MM.1S (cell line): ENCODE data around the gene SDCCAG8.

Experiments used
- DNase-seq: peaks from one replicate; pipeline ENCODE4 v3.0.0-alpha.2; 2015
- H2AFZ ChIP-seq: fragments of 300-600 bp; sonication (generic); 2 replicates; pipeline ENCODE4 v1.6.0; 2016; ENCODE audit warnings: antibody characterized with exemption, low read length
- H3F3A ChIP-seq: fragments of 300-600 bp; sonication (generic); 2 replicates; pipeline ENCODE4 v1.6.1; 2016; ENCODE audit warnings: mild to moderate bottlenecking, antibody characterized with exemption, low read length, moderate library complexity, mixed read lengths; ENCODE audit not compliant: insufficient read depth
- H3K27ac ChIP-seq: fragments of 300-600 bp; sonication (generic); 2 replicates; pipeline ENCODE4 v1.5.1; 2016; ENCODE audit warnings: mild to moderate bottlenecking, low read length
- H3K27me3 ChIP-seq: fragments of 300-600 bp; sonication (generic); replicated peaks from 2 replicates; pipeline ENCODE4 v1.6.0; 2016; ENCODE audit warnings: low read length; ENCODE audit not compliant: insufficient read depth
- H3K36me3 ChIP-seq: fragments of 300-600 bp; sonication (generic); replicated peaks from 2 replicates; pipeline ENCODE4 v1.6.1; 2016; ENCODE audit warnings: mild to moderate bottlenecking, low read length, mixed read lengths; ENCODE audit not compliant: insufficient read depth
- H3K4me1 ChIP-seq: fragments of 300-600 bp; sonication (generic); 2 replicates; pipeline ENCODE4 v1.6.1; 2016; ENCODE audit warnings: low read length, mixed read lengths
- H3K4me2 ChIP-seq: fragments of 300-600 bp; sonication (generic); 2 replicates; pipeline ENCODE4 v1.6.0; 2016; ENCODE audit warnings: low read depth, low read length
- H3K4me3 ChIP-seq: fragments of 300-600 bp; sonication (generic); 2 replicates; pipeline ENCODE4 v1.5.1; 2016; ENCODE audit warnings: low read length, mixed read lengths
- H3K79me2 ChIP-seq: fragments of 300-600 bp; sonication (generic); 2 replicates; pipeline ENCODE4 v1.6.1; 2016; ENCODE audit warnings: mixed run types, low read length, mixed read lengths
- H3K9ac ChIP-seq: fragments of 300-600 bp; sonication (generic); 2 replicates; pipeline ENCODE4 v1.6.1; 2016; ENCODE audit warnings: low read length, mixed read lengths
- H3K9me2 ChIP-seq: fragments of 300-600 bp; sonication (generic); replicated peaks from 2 replicates; pipeline ENCODE4 v1.6.1; 2016; ENCODE audit warnings: mild to moderate bottlenecking, low read length, mixed read lengths; ENCODE audit not compliant: insufficient read depth
- H3K9me3 ChIP-seq: fragments of 300-600 bp; sonication (generic); replicated peaks from 2 replicates; pipeline ENCODE4 v1.6.1; 2016; ENCODE audit warnings: mild to moderate bottlenecking, low read length, mixed read lengths; ENCODE audit not compliant: insufficient read depth
- H4K20me1 ChIP-seq: fragments of 300-600 bp; sonication (generic); 2 replicates; pipeline ENCODE4 v1.6.1; 2016; ENCODE audit warnings: mild to moderate bottlenecking, low read length, moderate library complexity, mixed read lengths; ENCODE audit not compliant: insufficient read depth
- CTCF ChIP-seq: fragments of 300-600 bp; sonication (generic); IDR thresholded peaks from 2 replicates; pipeline ENCODE4 v1.5.1; 2016; ENCODE audit warnings: antibody characterized with exemption, low read length, mixed read lengths
- EZH2 ChIP-seq: fragments of 300-600 bp; sonication (generic); optimal IDR thresholded peaks from 2 replicates; pipeline ENCODE3; 2017; ENCODE audit warnings: low read depth, mild to moderate bottlenecking, antibody characterized with exemption, low read length, mixed read lengths
- EZH2phosphoT487 ChIP-seq: fragments of 300-600 bp; sonication (generic); IDR thresholded peaks from 2 replicates; pipeline ENCODE4 v1.6.1; 2018; ENCODE audit warnings: antibody characterized with exemption, low read length

Gene SDCCAG8

GRCh38 chr1:243473227-243474135, 217.6 kb downstream of the SDCCAG8 start:
- H3K4me2 ChIP-seq, result no peak overlapping the region

GRCh38 chr1:243474136-243474881, 218.5 kb downstream of the SDCCAG8 start:
- Histone ChIP-seq H3K9me2 (no peaks in the 10 kb centered on the region), H4K20me1 (no peaks in the 10 kb centered on the region), H3K36me3 (no peaks in the 10 kb centered on the region), H2AFZ (no peak overlapping the region), H3F3A (0 out of 2 replicates have a peak, but pooled peaks cover 3% of the 10 kb centered on the region), H3K4me3 (no peak overlapping the region), H3K9me3 (no peaks in the 10 kb centered on the region), H3K27me3 (no peaks in the 10 kb centered on the region), H3K79me2 (no peaks in the 10 kb centered on the region), H3K9ac (no peak overlapping the region), H3K4me1 (peaks cover 17% of the 10 kb centered on the region), H3K4me2 (no peak overlapping the region), H3K27ac (no peak overlapping the region)
- DNase-seq, result no peak
- TF ChIP-seq CTCF (no peak), EZH2 (no peak), EZH2phosphoT487 (no peak)

More at GRCh38 chr1:243473227-243474135, 217.6 kb downstream of the SDCCAG8 start:
- H2AFZ ChIP-seq, result no peak overlapping the region
- H3K9me2 ChIP-seq, result no peaks in the 10 kb centered on the region
- no peaks in the 10 kb centered on the region for H3K36me3 ChIP-seq
- H3K4me1 ChIP-seq, result peaks cover 17% of the 10 kb centered on the region
- H3F3A ChIP-seq, result 0 out of 2 replicates have a peak, but pooled peaks cover 3% of the 10 kb centered on the region
- no peaks in the 10 kb centered on the region for H3K27me3 ChIP-seq
- H3K27ac ChIP-seq, result no peak overlapping the region
- H3K9me3 ChIP-seq, result no peaks in the 10 kb centered on the region
- TF ChIP-seq CTCF (no peak), EZH2phosphoT487 (no peak), EZH2 (no peak)
- no peaks in the 10 kb centered on the region for H3K79me2 ChIP-seq
- no peak for DNase-seq
- H4K20me1 ChIP-seq, result no peaks in the 10 kb centered on the region
- H3K4me3 ChIP-seq, result no peak overlapping the region
- H3K9ac ChIP-seq, result no peak overlapping the region

- no peak overlapping the region for H3K4me2 ChIP-seq
- no peaks in the 10 kb centered on the region for H3K27me3 ChIP-seq
- H3K9me2 ChIP-seq, result no peaks in the 10 kb centered on the region
- no peak overlapping the region for H2AFZ ChIP-seq
- no peaks in the 10 kb centered on the region for H3K9me3 ChIP-seq
- no peak for TF ChIP-seq EZH2
- no peak for TF ChIP-seq EZH2phosphoT487
- TF ChIP-seq CTCF, result no peak
- no peaks in the 10 kb centered on the region for H3K36me3 ChIP-seq
- H3K79me2 ChIP-seq, result no peaks in the 10 kb centered on the region
- H3K9ac ChIP-seq, result no peak overlapping the region
- H3K4me1 ChIP-seq, result peaks cover 17% of the 10 kb centered on the region
- no peak overlapping the region for H3K27ac ChIP-seq
- 0 out of 2 replicates have a peak, but pooled peaks cover 3% of the 10 kb centered on the region for H3F3A ChIP-seq
- H4K20me1 ChIP-seq, result no peaks in the 10 kb centered on the region
- H3K4me3 ChIP-seq, result no peak overlapping the region
- DNase-seq, result no peak
Observed at GRCh38 chr1:243474906-243475305, 219.1 kb downstream of the SDCCAG8 start.
